IPS-18a (cell line): ENCODE measurements around the gene ADGRG1.

Experiments
- H3K27ac ChIP-seq: one replicate; pipeline ENCODE4 v1.5.1; 2013; ENCODE audit warnings: low read length
- H3K27me3 ChIP-seq: one replicate; pipeline ENCODE4 v1.6.1; 2013; ENCODE audit warnings: mild to moderate bottlenecking, low read length; ENCODE audit not compliant: control insufficient read depth, insufficient read depth
- H3K36me3 ChIP-seq: one replicate; pipeline ENCODE4 v1.6.1; 2013; ENCODE audit warnings: low read depth, low read length; ENCODE audit not compliant: control insufficient read depth
- H3K4me1 ChIP-seq: one replicate; pipeline ENCODE4 v1.6.1; 2013; ENCODE audit warnings: low read depth, low read length; ENCODE audit not compliant: control insufficient read depth
- H3K4me3 ChIP-seq: one replicate; pipeline ENCODE4 v1.5.1; 2013; ENCODE audit warnings: low read length
- H3K9ac ChIP-seq: one replicate; pipeline ENCODE4 v1.6.1; 2013; ENCODE audit warnings: mild to moderate bottlenecking, low read length, moderate library complexity
- H3K9me3 ChIP-seq: one replicate; pipeline ENCODE4 v1.6.1; 2013; ENCODE audit warnings: low read depth, low read length; ENCODE audit not compliant: control insufficient read depth

The ADGRG1 gene

DNA sequence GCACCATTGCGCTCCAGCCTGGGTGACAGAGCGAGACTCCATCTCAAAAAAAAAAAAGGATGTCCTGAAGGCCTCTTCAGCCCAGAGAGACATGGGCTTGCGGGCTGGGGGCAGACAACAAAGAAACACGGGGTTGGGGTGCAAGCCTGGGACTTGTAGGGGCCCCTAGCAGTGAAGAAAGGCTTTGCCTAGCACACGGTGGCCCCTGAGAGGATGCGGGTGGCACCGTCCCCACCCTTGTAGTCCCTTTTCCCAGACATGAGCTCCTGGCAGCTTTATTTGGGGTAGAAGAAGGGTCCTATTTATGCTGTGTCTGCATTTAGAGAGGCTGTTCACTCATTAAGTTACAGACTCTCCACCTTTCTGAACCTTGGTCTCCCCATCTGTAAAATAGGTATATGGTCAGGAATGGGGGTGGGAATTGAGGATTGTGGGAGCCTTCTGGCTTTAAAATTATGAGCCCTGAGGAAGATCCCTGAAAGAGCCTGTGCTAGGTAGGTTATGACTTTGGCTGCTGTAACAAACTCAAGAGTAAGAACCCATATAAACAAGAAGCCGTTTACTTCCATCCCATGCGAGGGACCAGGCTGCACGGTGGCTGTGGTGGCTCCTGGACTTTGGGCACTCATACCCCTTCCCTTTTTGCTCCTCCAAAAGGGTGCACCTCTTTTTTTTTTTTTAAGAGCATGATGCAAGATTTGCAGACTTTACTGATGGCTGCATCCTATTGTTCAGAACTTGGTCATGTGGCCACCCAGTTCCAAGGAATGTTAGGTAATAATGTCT, 20.6 kb upstream of the ADGRG1 start:
- H3K36me3 ChIP-seq = no peaks in the 10 kb centered on the region
- no peak overlapping the region for H3K9ac ChIP-seq
- no peak overlapping the region for H3K27ac ChIP-seq
- H3K4me3 ChIP-seq = no peak overlapping the region
- H3K27me3 ChIP-seq = no peaks in the 10 kb centered on the region
- no peaks in the 10 kb centered on the region for H3K4me1 ChIP-seq
- H3K9me3 ChIP-seq = no peaks in the 10 kb centered on the region

DNA sequence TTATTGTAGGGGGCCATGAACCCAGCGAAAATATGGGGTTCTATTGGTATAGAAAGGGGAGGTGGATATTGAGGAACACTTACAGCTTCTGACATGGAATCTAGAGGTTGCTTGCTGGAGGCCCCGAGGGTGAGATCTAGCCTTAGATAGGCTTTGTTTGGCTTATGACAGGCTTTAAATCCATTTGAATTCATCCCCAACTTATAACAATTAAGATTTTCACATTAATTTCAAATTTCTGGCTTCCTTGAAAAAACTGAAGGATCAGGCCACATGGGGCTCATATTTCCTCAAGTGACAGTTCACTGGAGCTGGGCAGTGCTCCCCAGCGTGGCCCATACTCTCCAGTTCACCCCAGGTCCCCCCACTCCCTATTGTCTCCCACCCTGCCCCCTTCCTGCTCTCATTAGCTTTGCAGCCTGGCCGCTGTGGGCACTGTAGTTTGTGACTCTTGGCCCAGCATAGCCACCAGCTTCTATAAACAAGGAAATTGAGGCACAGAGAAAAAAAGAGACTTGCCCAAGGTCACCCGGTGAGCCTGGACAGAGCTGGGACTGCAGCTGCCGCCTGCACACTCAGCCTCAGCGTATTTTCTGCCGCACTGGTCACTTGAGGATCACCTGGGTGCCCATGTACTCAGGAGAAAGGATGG, 19.8 kb upstream of the ADGRG1 start:
- Histone ChIP-seq H3K27ac (no peak overlapping the region), H3K4me1 (no peaks in the 10 kb centered on the region), H3K27me3 (no peaks in the 10 kb centered on the region), H3K36me3 (no peaks in the 10 kb centered on the region), H3K4me3 (no peak overlapping the region), H3K9me3 (no peaks in the 10 kb centered on the region), H3K9ac (no peak overlapping the region)

DNA sequence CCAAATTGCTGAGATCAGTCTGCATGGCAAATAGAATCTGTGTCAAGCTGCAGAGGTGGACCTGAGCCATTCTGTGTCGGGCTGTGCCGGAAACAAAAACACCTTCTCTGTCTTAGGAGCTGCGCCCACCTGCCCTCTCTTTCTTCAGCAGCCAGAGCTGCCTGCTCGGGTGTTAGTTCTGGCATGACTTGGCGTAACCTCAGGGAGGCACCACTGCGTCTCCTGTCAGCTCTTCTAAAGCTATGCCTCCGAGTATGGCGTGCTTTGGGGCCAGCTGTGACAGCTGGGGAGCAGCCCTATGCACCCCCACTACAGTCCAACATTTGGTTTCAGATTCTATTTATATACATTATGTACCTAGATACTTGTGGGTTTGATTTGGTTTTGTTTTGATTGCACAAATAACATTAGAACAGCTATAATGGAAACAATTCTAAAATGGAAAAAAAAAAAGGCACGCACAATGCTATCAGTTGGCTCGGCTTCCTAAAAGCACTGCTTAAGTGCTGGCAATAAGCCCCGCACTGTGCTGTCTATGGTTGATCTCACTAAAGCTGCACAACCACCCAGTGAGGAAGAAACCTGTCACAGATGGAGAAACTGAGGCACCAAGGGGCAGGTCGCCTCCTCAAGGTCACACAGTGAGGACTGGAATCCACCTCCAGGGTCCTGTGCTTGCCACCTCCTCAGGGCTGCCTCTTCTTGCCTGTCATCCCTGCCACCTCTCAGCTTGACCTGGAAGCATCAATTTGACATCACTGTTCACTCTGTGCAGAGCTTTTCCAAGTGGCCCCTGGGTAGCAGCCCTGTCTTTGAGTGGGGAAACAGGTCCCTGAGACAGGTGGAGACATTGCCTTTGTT, 18.7 kb upstream of the ADGRG1 start:
- Histone ChIP-seq H3K36me3 (no peaks in the 10 kb centered on the region), H3K9me3 (no peaks in the 10 kb centered on the region), H3K4me1 (no peaks in the 10 kb centered on the region), H3K27ac (no peak overlapping the region), H3K9ac (no peak overlapping the region), H3K4me3 (no peak overlapping the region), H3K27me3 (no peaks in the 10 kb centered on the region)

DNA sequence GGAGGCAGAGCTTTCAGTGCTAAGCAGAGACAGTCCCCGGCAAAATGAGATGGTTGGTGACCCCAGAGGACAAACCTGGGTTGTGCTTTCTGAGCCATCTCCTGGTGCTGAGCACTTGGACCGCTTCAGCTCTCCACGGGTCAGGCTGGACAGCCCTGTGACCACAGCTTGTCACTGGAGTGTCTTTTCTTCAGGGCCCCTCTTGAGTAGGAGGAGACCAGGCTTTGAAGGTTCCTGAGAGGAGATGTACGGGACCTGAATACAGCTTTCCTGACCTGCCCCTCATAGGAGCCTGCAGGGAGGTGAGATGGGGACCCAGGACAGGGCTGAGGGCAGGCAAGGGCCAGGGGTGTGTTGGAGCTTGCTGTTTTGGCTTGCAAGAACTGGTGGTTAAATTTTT, 17.8 kb upstream of the ADGRG1 start:
- H3K4me1 ChIP-seq = no peaks in the 10 kb centered on the region
- no peaks in the 10 kb centered on the region for H3K9me3 ChIP-seq
- no peak overlapping the region for H3K9ac ChIP-seq
- H3K4me3 ChIP-seq = no peak overlapping the region
- no peak overlapping the region for H3K27ac ChIP-seq
- no peaks in the 10 kb centered on the region for H3K27me3 ChIP-seq
- H3K36me3 ChIP-seq = no peaks in the 10 kb centered on the region

DNA sequence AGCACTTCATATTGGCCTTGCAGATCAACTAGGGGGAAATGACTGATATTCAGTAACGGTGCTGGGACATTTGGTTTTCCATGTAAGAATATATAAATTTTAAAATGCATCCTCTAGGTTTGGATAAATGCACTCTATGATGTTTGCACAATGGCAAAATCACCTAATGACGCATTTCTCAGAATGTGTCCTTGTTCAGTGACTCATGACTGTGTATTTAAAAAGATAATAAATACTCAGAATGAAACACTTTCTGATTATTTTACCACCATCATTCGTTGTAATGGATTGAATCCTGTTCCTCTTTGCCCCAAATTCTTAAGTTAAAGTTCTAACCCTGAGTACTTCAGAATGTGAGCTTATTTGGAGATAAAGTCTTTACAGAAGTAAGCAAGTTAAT, 17.2 kb upstream of the ADGRG1 start:
- Histone ChIP-seq H3K9ac (no peak overlapping the region), H3K27ac (no peak overlapping the region), H3K36me3 (no peaks in the 10 kb centered on the region), H3K27me3 (no peaks in the 10 kb centered on the region), H3K4me3 (no peak overlapping the region), H3K4me1 (no peaks in the 10 kb centered on the region), H3K9me3 (no peaks in the 10 kb centered on the region)

DNA sequence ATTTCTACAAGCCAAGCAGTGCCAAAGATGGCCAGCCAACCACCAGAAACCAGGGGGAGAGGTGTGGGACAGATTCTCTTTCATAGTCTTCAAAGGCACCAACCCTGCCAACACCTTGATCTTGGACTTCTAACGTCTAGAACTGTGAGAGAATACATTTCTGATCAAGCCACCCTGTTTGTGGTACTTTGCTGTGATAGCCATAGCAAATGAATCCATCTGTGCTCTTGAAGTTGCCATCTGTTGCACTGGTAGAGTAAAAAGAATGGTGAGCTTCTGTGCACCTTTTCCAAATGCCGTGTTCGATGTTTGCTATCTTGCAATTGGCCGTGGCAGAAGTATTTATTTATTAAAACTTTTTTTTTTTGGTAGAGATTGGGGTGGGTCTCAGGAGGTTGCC, 16.7 kb upstream of the ADGRG1 start:
- no peaks in the 10 kb centered on the region for H3K27me3 ChIP-seq
- H3K4me1 ChIP-seq = no peaks in the 10 kb centered on the region
- no peak overlapping the region for H3K4me3 ChIP-seq
- H3K27ac ChIP-seq = no peak overlapping the region
- H3K9me3 ChIP-seq = no peaks in the 10 kb centered on the region
- H3K36me3 ChIP-seq = no peaks in the 10 kb centered on the region
- H3K9ac ChIP-seq = no peak overlapping the region

DNA sequence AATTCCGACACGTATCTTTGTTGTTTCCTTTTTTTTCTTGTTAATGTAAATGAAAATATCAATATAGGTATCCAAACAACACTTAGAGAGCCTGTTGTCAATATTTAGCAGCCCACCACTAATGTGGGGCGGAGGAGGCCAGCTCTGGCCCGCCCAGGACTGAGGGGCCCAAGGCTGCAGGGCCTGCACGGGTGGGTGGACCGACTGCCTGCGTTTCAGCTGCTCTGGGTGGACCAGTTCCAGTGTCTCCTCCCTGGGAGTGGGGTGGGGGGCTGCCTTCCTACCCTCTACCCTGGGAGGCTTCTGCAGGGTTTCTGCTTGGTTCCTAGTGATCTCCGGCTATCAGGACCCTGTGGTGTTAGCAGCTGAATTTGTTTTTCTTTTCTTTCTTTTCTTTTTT, 15.9 kb upstream of the ADGRG1 start:
- H3K36me3 ChIP-seq = no peaks in the 10 kb centered on the region
- H3K4me3 ChIP-seq = no peak overlapping the region
- no peaks in the 10 kb centered on the region for H3K27me3 ChIP-seq
- no peak overlapping the region for H3K9ac ChIP-seq
- H3K9me3 ChIP-seq = no peaks in the 10 kb centered on the region
- no peak overlapping the region for H3K27ac ChIP-seq
- H3K4me1 ChIP-seq = no peaks in the 10 kb centered on the region

DNA sequence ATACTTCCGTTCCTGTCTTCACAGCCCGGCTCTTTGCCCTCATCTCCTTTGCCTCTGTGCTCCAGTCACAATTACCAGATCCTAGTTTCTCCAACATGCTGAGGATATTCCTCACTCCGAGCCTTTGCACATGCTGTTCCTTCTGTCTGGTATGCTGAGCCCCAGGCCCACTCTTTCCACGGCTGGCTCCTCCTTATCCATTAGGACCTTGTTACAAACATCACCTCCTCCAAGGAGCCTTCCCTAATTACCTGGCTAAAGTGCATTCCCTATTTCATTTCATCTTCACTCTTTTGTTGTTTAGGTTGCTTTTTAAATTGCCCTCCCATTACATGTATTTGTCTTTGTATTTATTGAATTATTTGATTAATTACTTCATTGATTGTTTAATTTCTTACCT, 14.9 kb upstream of the ADGRG1 start:
- H3K27ac ChIP-seq = no peak overlapping the region
- no peaks in the 10 kb centered on the region for H3K4me1 ChIP-seq
- H3K36me3 ChIP-seq = no peaks in the 10 kb centered on the region

DNA sequence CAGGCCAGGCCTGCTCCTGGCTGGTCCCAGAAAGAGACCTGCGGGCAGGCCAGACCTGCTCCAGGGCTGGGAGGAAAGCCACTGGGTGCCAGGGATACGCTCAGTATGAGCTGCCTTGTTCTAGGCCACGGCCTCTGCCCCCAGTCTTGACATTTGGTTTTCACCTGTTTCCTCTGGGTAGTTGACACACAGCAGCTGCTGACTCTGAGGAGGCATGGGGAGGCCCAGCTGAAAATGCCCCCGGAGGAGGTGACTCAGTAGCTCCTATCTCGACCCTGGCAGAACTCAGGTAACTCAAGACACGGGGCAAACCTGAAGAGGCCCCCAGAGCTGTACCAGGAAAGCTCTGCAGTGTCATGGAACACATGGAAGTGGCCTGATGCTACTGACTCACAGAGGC, 13.9 kb upstream of the ADGRG1 start:
- Histone ChIP-seq H3K27me3 (no peaks in the 10 kb centered on the region), H3K9ac (no peak overlapping the region), H3K4me3 (no peak overlapping the region)

More for the DNA sequence above, 14.9 kb upstream of the ADGRG1 start:
- Histone ChIP-seq H3K9ac (no peak overlapping the region), H3K9me3 (no peaks in the 10 kb centered on the region), H3K4me3 (no peak overlapping the region), H3K27me3 (no peaks in the 10 kb centered on the region)

DNA sequence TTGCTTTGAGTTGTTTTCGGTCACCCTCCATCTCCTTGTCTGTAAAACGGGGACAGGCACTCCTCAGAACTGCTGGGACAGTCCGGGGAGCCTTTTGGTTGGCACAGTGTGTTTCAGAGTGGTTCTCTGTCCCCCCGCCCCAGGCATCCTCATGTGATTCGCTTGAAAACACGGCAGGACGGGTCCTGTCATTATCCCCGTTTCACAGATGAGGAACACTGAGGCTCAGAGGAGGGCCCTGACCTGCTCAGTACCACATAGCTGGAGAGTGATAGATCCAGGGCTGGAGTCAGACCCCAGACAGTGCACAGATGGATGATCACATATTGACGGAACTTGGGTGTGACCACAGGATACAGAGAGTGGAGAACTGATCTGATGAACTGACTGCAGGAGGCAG, 13.5 kb upstream of the ADGRG1 start:
- Histone ChIP-seq H3K36me3 (no peaks in the 10 kb centered on the region), H3K4me3 (no peak overlapping the region), H3K27me3 (no peaks in the 10 kb centered on the region), H3K9me3 (no peaks in the 10 kb centered on the region), H3K9ac (no peak overlapping the region), H3K4me1 (no peaks in the 10 kb centered on the region), H3K27ac (no peak overlapping the region)

More for the DNA sequence above, 13.9 kb upstream of the ADGRG1 start:
- no peaks in the 10 kb centered on the region for H3K4me1 ChIP-seq
- no peak overlapping the region for H3K27ac ChIP-seq
- H3K9me3 ChIP-seq = no peaks in the 10 kb centered on the region
- no peaks in the 10 kb centered on the region for H3K36me3 ChIP-seq

DNA sequence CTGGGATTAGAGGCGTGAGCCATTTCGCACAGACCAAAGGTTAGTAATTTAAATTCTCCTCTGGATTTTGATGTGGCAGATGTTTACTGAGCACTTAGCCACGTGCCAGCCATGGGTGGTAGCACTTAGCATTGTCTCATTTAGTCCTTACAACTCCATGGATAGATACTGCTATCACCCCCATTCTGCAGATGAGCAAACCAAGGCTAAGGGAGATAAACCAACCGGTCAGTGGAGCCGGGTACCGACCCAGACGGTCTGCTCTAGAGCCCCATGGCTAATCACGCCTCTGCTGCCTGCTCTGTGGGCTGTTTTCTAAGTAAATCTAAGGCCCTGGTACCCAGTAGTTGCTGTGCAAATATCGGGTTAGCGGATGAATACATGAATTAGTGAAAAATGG, 12.6 kb upstream of the ADGRG1 start:
- H3K9ac ChIP-seq = no peak overlapping the region
- H3K9me3 ChIP-seq = no peaks in the 10 kb centered on the region
- H3K36me3 ChIP-seq = no peaks in the 10 kb centered on the region
- H3K4me3 ChIP-seq = no peak overlapping the region
- no peak overlapping the region for H3K27ac ChIP-seq
- H3K27me3 ChIP-seq = no peaks in the 10 kb centered on the region
- no peaks in the 10 kb centered on the region for H3K4me1 ChIP-seq
